Spleen (tissue), 7 donors: ENCODE measurements around the gene PHACTR2.
A peak's percentile ranks its signal among the peaks of the same experiment; 100 is the strongest.

Experiments used
- CTCF ChIP-seq, 11 experiments: fragments of 200-600 bp in 7 of 11; fragments of 450-650 bp in 4 of 11; sonication (generic) in 4 of 11; IDR thresholded peaks in 8 of 11; conservative IDR thresholded peaks in 3 of 11; 1 replicate in 7 of 11; 2 replicates in 4 of 11; pipeline versions ENCODE4 v1.4.0 to v1.8.0; 2016 to 2021; ENCODE audit warnings: antibody characterized with exemption in 11 of 11, inconsistent platforms in 4 of 11, mild to moderate bottlenecking in 1 of 11
- POLR2A ChIP-seq, 3 donors: fragments of 450-650 bp; IDR thresholded peaks; one replicate each; pipeline ENCODE4 v1.5.1; 2017; ENCODE audit warnings: antibody characterized with exemption in 3 of 3, mild to moderate bottlenecking in 1 of 3
- POLR2AphosphoS5 ChIP-seq, 3 donors: sonication (generic); formaldehyde crosslinking; IDR thresholded peaks; one replicate each; pipeline ENCODE4 v1.5.1; 2017; ENCODE audit warnings: antibody characterized with exemption in 3 of 3
- donor health status: DM: no; HTN: no; CAD: no; lungs with moderate emphysema.
- donor health status: DM: no; HTN: no; CAD: no.
- donor health status: DM: no; HTN: no; CAD: no.

DNA sequence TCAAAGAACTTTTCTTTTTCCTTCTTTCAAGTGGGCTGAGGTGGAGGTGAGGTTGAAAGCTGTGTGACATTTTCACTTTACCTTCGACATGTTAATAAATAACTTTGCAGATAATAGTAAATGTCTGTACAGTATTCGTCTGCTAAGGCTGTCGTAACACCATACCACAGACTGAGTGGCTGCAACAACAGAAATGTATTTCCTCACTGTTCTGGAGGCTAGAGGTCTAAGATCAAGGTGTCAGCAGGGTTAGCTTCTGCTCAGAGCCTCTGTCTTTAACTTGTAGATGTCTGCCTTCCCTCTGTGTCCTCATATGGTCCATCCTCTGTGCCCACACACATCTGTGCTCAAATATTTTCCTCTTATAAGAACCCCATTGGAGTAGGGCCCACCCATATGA lies 14.9 kb downstream of the PHACTR2 start:
- TF ChIP-seq POLR2AphosphoS5 (IDR thresholded peaks at IDR 0.05) (peak in 1 of 3 donors; percentile 23), CTCF (IDR thresholded peaks at IDR 0.05 in 8 of 11, conservative IDR thresholded peaks at IDR 0.05 in 3 of 11) (no peak), POLR2A (IDR thresholded peaks at IDR 0.05) (no peak)
